BLaER1 treated with 17β-estradiol and CSF1 and Interleukin-3, amounts not matched to agents 10 nM and 100 nM (cell line): ENCODE measurements around the gene EXOC6B.

ENCODE experiments used
- H3K27ac ChIP-seq, 11 experiments: shearing (Covaris generic); formaldehyde crosslinking; 2 replicates each; pipeline ENCODE4 v1.8.1; 2022
- H3K27me3 ChIP-seq, 11 experiments: shearing (Covaris generic); formaldehyde crosslinking; 2 replicates each; pipeline ENCODE4 v1.8.1; 2022
- H3K36me3 ChIP-seq, 11 experiments: shearing (Covaris generic); formaldehyde crosslinking; 2 replicates each; pipeline ENCODE4 v1.8.1; 2022
- H3K4me1 ChIP-seq, 10 experiments: shearing (Covaris generic); formaldehyde crosslinking; 2 replicates each; pipeline ENCODE4 v1.8.1; 2022
- H3K4me2 ChIP-seq, 11 experiments: shearing (Covaris generic); formaldehyde crosslinking; 2 replicates each; pipeline ENCODE4 v1.8.1; 2022
- H3K4me3 ChIP-seq, 10 experiments: shearing (Covaris generic); formaldehyde crosslinking; 2 replicates each; pipeline ENCODE4 v1.8.1; 2022
- H3K9ac ChIP-seq, 11 experiments: shearing (Covaris generic); formaldehyde crosslinking; 2 replicates each; pipeline ENCODE4 v1.8.1; 2022
- H3K9me3 ChIP-seq, 11 experiments: shearing (Covaris generic); formaldehyde crosslinking; replicated peaks in 1 of 11; 2 replicates each; pipeline ENCODE4 v1.8.1; 2022
- H4K20me1 ChIP-seq, 11 experiments: shearing (Covaris generic); formaldehyde crosslinking; 2 replicates each; pipeline ENCODE4 v1.8.1; 2022
- Cebpa-rat ChIP-seq, 11 experiments: shearing (Covaris generic); IDR thresholded peaks; 2 replicates each; pipeline ENCODE4 v1.8.1; 2022

Gene EXOC6B

GRCh38 chr2:72276356-72276755 is 549.5 kb downstream of the EXOC6B start:
- Histone ChIP-seq H3K4me3 (no peak overlapping the region), H3K4me1 (no peaks in the 10 kb centered on the region), H3K4me2 (no peak overlapping the region), H3K9me3 (no peaks in the 10 kb centered on the region), H3K27ac (no peak overlapping the region), H3K27me3 (no peaks in the 10 kb centered on the region), H4K20me1 (no peaks in the 10 kb centered on the region), H3K9ac (no peak overlapping the region), H3K36me3 (no peaks in the 10 kb centered on the region)
- TF ChIP-seq Cebpa-rat (IDR thresholded peaks at IDR 0.05), result no peak

- H3K27ac ChIP-seq, result no peak overlapping the region
- H3K9ac ChIP-seq, result no peak overlapping the region
- no peak for TF ChIP-seq Cebpa-rat (IDR thresholded peaks at IDR 0.05)
- H3K9me3 ChIP-seq, result no peaks in the 10 kb centered on the region
- H3K36me3 ChIP-seq, result no peaks in the 10 kb centered on the region
- H3K4me2 ChIP-seq, result no peak overlapping the region
- no peaks in the 10 kb centered on the region for H3K27me3 ChIP-seq
- 0 out of 20 replicates have a peak, but pooled peaks cover 0 to 1% (median 0%) of the 10 kb centered on the region in 10 experiments for H3K4me1 ChIP-seq
- H3K4me3 ChIP-seq, result no peak overlapping the region
- no peaks in the 10 kb centered on the region for H4K20me1 ChIP-seq
Observed at GRCh38 chr2:72275084-72275483, 550.7 kb downstream of the EXOC6B start.

GRCh38 chr2:72274380-72274797 is 551.4 kb downstream of the EXOC6B start:
- no peak for TF ChIP-seq Cebpa-rat (IDR thresholded peaks at IDR 0.05)
- H3K4me1 ChIP-seq, result 0 out of 20 replicates have a peak, but pooled peaks cover 0 to 4% (median 0%) of the 10 kb centered on the region in 10 experiments
- H3K4me2 ChIP-seq, result no peak overlapping the region

GRCh38 chr2:72273384-72273783 is 552.4 kb downstream of the EXOC6B start:
- TF ChIP-seq Cebpa-rat (IDR thresholded peaks at IDR 0.05), result no peak
- Histone ChIP-seq H3K9me3 (no peaks in the 10 kb centered on the region), H3K36me3 (no peaks in the 10 kb centered on the region), H3K4me2 (no peak overlapping the region), H3K4me1 (0 out of 20 replicates have a peak, but pooled peaks cover 0 to 4% (median 0%) of the 10 kb centered on the region in 10 experiments), H3K27me3 (no peaks in the 10 kb centered on the region), H4K20me1 (no peaks in the 10 kb centered on the region), H3K27ac (no peak overlapping the region), H3K9ac (no peak overlapping the region), H3K4me3 (no peak overlapping the region)

More at GRCh38 chr2:72274380-72274797, 551.4 kb downstream of the EXOC6B start:
- no peak overlapping the region for H3K9ac ChIP-seq
- no peaks in the 10 kb centered on the region for H3K9me3 ChIP-seq
- H4K20me1 ChIP-seq, result no peaks in the 10 kb centered on the region
- no peak overlapping the region for H3K4me3 ChIP-seq
- H3K27me3 ChIP-seq, result no peaks in the 10 kb centered on the region
- H3K36me3 ChIP-seq, result no peaks in the 10 kb centered on the region
- no peak overlapping the region for H3K27ac ChIP-seq

- no peaks in the 10 kb centered on the region for H3K36me3 ChIP-seq
- H3K27me3 ChIP-seq, result no peaks in the 10 kb centered on the region
- no peak overlapping the region for H3K9ac ChIP-seq
- no peaks in the 10 kb centered on the region for H3K9me3 ChIP-seq
- H3K4me2 ChIP-seq, result no peak overlapping the region
- no peak overlapping the region for H3K4me3 ChIP-seq
- H3K27ac ChIP-seq, result no peak overlapping the region
- no peak for TF ChIP-seq Cebpa-rat (IDR thresholded peaks at IDR 0.05)
- 0 out of 20 replicates have a peak, but pooled peaks cover 0 to 4% (median 0%) of the 10 kb centered on the region in 10 experiments for H3K4me1 ChIP-seq
- H4K20me1 ChIP-seq, result no peaks in the 10 kb centered on the region
Observed at GRCh38 chr2:72271766-72272641, 553.8 kb downstream of the EXOC6B start.

- no peak overlapping the region for H3K27ac ChIP-seq
- no peak overlapping the region for H3K4me2 ChIP-seq
- H3K4me3 ChIP-seq, result no peak overlapping the region
- TF ChIP-seq Cebpa-rat (IDR thresholded peaks at IDR 0.05), result no peak
- H3K9ac ChIP-seq, result no peak overlapping the region
- H4K20me1 ChIP-seq, result no peaks in the 10 kb centered on the region
- 0 out of 20 replicates have a peak, but pooled peaks cover 0 to 4% (median 0%) of the 10 kb centered on the region in 10 experiments for H3K4me1 ChIP-seq
- no peaks in the 10 kb centered on the region for H3K36me3 ChIP-seq
- H3K9me3 ChIP-seq, result no peaks in the 10 kb centered on the region
- H3K27me3 ChIP-seq, result no peaks in the 10 kb centered on the region
Observed at GRCh38 chr2:72271276-72271614, 554.6 kb downstream of the EXOC6B start.

- no peak overlapping the region for H3K27ac ChIP-seq
- TF ChIP-seq Cebpa-rat (IDR thresholded peaks at IDR 0.05), result no peak
- no peaks in the 10 kb centered on the region for H3K27me3 ChIP-seq
- no peak overlapping the region for H3K9ac ChIP-seq
- no peaks in the 10 kb centered on the region for H3K36me3 ChIP-seq
- H3K4me2 ChIP-seq, result no peak overlapping the region
- H4K20me1 ChIP-seq, result no peaks in the 10 kb centered on the region
- H3K4me3 ChIP-seq, result no peak overlapping the region
- no peaks in the 10 kb centered on the region for H3K9me3 ChIP-seq
- H3K4me1 ChIP-seq, result 0 out of 20 replicates have a peak, but pooled peaks cover 0 to 4% (median 0%) of the 10 kb centered on the region in 10 experiments
Observed at GRCh38 chr2:72270556-72271275, 555.1 kb downstream of the EXOC6B start.

GRCh38 chr2:72263776-72264060 is 562.1 kb downstream of the EXOC6B start:
- H3K27ac ChIP-seq, result no peak overlapping the region
- no peaks in the 10 kb centered on the region for H3K27me3 ChIP-seq
- no peaks in the 10 kb centered on the region for H3K9me3 ChIP-seq
- H4K20me1 ChIP-seq, result no peaks in the 10 kb centered on the region
- no peak for TF ChIP-seq Cebpa-rat (IDR thresholded peaks at IDR 0.05)
- H3K4me2 ChIP-seq, result no peak overlapping the region
- no peaks in the 10 kb centered on the region for H3K36me3 ChIP-seq
- no peak overlapping the region for H3K9ac ChIP-seq
- H3K4me1 ChIP-seq, result no peaks in the 10 kb centered on the region
- H3K4me3 ChIP-seq, result no peak overlapping the region

- H3K27ac ChIP-seq, result no peak overlapping the region
- no peaks in the 10 kb centered on the region for H3K36me3 ChIP-seq
- no peak overlapping the region for H3K4me2 ChIP-seq
- no peaks in the 10 kb centered on the region for H4K20me1 ChIP-seq
- H3K4me1 ChIP-seq, result no peaks in the 10 kb centered on the region
- H3K9ac ChIP-seq, result no peak overlapping the region
- no peaks in the 10 kb centered on the region for H3K27me3 ChIP-seq
- no peak overlapping the region for H3K4me3 ChIP-seq
- H3K9me3 ChIP-seq, result no peaks in the 10 kb centered on the region
- TF ChIP-seq Cebpa-rat (IDR thresholded peaks at IDR 0.05), result no peak
Observed at GRCh38 chr2:72263043-72263775, 562.6 kb downstream of the EXOC6B start.
